Measurements from ENCODE around the gene ARHGAP33. TPM values are rescaled to one million over a fixed set of nuclear protein-coding genes. Genes with fewer than 3 reads are reported as not detected.

The ARHGAP33 gene
- total and polyA plus RNA-seq, 10 of the 15 experiments (the other 5 are each of a cell fraction or from before 2014, with no cell fraction given) = 0.05 to 22.9 (median 2.3) TPM; not detected in 1

DNA sequence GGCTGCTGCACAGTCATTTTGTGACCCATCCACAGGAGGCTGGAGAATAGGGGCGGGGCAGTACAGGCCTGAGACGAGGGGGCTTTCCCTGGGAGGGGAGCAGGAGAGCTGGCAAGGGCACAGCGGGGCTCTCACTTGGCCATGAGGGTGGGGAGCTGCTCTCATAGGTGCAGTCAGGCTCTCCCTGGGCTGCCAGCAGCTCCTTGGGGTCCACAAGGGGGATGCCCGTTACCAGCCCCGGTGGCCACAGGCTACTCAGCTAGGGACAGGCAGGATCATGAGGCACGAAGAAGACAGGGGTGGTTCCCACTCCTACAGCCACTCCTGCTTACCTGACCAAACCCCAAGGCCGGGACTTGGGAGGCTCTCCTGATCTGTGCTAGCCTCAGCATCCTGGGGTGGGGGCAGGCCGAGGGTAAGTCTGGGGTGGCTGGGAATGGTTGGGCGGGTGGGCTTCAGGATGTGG, 16.5 kb downstream of the ARHGAP33 start (continued):
- TF ChIP-seq, protein P1, sequence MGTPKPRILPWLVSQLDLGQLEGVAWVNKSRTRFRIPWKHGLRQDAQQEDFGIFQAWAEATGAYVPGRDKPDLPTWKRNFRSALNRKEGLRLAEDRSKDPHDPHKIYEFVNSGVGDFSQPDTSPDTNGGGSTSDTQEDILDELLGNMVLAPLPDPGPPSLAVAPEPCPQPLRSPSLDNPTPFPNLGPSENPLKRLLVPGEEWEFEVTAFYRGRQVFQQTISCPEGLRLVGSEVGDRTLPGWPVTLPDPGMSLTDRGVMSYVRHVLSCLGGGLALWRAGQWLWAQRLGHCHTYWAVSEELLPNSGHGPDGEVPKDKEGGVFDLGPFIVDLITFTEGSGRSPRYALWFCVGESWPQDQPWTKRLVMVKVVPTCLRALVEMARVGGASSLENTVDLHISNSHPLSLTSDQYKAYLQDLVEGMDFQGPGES (IDR thresholded peaks at IDR 0.05) = no peak

- Histone ChIP-seq H3K4me3 (no peak overlapping the region), H4K20me1 (ENCODE audit: control insufficient read depth, insufficient read depth) (no peaks in the 10 kb centered on the region), H3K27ac (ENCODE audit: control insufficient read depth, insufficient read depth) (no peak overlapping the region), H3K9me3 (replicated peaks; ENCODE audit: control insufficient read depth, insufficient read depth, low read length) (no peaks in the 10 kb centered on the region), H3K79me2 (ENCODE audit: control insufficient read depth, insufficient read depth, low read length) (no peaks in the 10 kb centered on the region), H3K9ac (ENCODE audit: control insufficient read depth, insufficient read depth, low read length) (no peak overlapping the region), H3K36me3 (ENCODE audit: control insufficient read depth in 2 of 2, insufficient read depth in 2 of 2, low read length in 1 of 2) (no peaks in the 10 kb centered on the region), H3K4me1 (ENCODE audit: control insufficient read depth, insufficient read depth, low read length) (no peaks in the 10 kb centered on the region), H3K27me3 (replicated peaks in 1 of 2; ENCODE audit: control insufficient read depth in 2 of 2, insufficient read depth in 2 of 2, low read length in 1 of 2) (peaks cover 0 to 2% of the 10 kb centered on the region in 2 experiments; a peak in 1 of 4 replicates), H3K4me2 (ENCODE audit: control insufficient read depth, insufficient read depth) (no peak overlapping the region), H2AFZ (ENCODE audit: control insufficient read depth, low read depth, low read length) (no peak overlapping the region)
- in situ Hi-C loops (cut with MboI) = no loop called here
- no peak for FAIRE-seq
- DNase-seq (ENCODE audit: low read depth, low spot score) = no peak
- CTCF ChIA-PET = no interaction called here
- no peak for ATAC-seq
- RAD21 ChIA-PET (ENCODE audit: unreplicated experiment) = no interaction called here
- SMC1A ChIA-PET (ENCODE audit: uncharacterized antibody, unreplicated experiment) = no interaction called here
- POLR2A ChIA-PET = no interaction called here
- TF ChIP-seq ZNF384 (IDR thresholded peaks at IDR 0.05; ENCODE audit: borderline replicate concordance, low read depth, low read length) (no peak), ZNF24 (IDR thresholded peaks at IDR 0.05) (no peak), CHD1 (IDR thresholded peaks at IDR 0.05; ENCODE audit: low read depth, low read length) (no peak), RFX5 (IDR thresholded peaks at IDR 0.05; ENCODE audit: low read depth, low read length) (no peak), WRNIP1 (IDR thresholded peaks at IDR 0.05; ENCODE audit: borderline replicate concordance, low read depth, low read length) (no peak)
- BruUV-seq (replicated peaks) = no TSS peak
- intact Hi-C loops (cut with micrococcal nuclease; ENCODE audit: unreplicated experiment) = no loop called here
- 56% methylated on average over 14 of the region's 15 CpGs for WGBS (ENCODE audit: insufficient coverage, insufficient replicate concordance, low lambda C conversion rate, missing lambda C conversion rate)
These were observed 16.9 kb downstream of the ARHGAP33 start for GRCh38 chr19:35792312-35792711.
